ENCODE results near the gene DHX38.

Gene DHX38

GRCh38 chr16:72123426-72123825, 29.8 kb downstream of the DHX38 start:
- no peak for DNase-seq

DNA sequence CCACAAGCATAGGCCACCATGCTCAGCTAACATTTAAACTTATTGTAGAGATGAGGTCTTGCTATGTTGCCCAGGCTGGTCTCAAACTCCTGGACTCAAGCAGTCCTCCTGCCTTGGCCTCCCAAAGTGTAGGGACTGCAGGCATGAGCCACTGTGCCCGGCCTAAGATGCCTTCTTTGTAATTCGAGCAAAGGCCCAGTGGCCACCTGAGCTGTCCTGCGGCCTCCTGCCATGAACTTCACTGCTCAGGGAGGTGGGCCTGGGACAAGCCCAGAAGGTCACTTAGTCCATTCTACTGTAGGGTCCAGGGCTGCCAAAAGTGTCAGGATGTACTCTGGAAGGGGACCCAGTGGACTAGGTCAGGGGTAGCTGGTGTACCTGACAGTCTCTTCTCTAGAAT, 30.5 kb downstream of the DHX38 start:
- no peak for DNase-seq

- DNase-seq, result peak; percentile 20
Measured at GRCh38 chr16:72124761-72125634, 31.4 kb downstream of the DHX38 start.

- no peak for DNase-seq
Measured at GRCh38 chr16:72125635-72126428, 32.2 kb downstream of the DHX38 start.

- DNase-seq, result no peak
Measured at GRCh38 chr16:72126429-72126765, 32.8 kb downstream of the DHX38 start.

- DNase-seq, result no peak
Measured at GRCh38 chr16:72128701-72129100, 35.1 kb downstream of the DHX38 start.

DNA sequence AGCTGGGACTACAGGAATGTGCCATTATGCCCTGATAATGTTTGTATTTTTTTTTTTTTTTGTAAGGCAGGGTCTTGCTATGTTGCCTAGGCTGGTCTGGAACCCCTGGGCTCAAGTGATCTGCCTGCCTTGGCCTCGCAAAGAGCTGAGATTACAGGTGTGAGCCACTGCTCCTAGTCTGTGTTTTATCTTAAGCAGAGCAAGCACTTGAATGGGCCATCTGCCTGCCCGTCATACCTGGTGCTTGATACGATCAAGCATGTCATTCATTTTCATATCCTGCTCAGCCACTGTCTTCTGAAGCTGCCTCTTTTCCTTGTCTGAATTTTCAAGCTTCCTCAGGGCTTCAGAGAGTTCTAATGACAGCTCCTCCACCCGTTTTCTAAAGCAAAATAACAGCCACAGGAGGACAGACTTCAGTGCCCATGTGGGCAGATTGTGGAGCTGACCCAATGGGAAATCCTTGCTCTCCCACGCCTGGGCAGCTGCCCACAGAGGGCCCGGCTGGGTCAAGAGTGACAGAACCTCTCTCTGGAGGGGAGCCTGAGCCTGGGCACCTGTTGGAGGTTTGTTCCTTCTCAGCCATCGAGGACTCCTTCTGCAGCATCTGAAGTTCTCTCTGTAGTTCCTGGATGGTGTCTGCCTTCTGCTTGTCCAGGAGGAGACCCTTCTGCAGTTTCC, 36.5 kb downstream of the DHX38 start:
- DNase-seq, result no peak

GRCh38 chr16:72131036-72131435, 37.4 kb downstream of the DHX38 start:
- DNase-seq, result no peak

DNA sequence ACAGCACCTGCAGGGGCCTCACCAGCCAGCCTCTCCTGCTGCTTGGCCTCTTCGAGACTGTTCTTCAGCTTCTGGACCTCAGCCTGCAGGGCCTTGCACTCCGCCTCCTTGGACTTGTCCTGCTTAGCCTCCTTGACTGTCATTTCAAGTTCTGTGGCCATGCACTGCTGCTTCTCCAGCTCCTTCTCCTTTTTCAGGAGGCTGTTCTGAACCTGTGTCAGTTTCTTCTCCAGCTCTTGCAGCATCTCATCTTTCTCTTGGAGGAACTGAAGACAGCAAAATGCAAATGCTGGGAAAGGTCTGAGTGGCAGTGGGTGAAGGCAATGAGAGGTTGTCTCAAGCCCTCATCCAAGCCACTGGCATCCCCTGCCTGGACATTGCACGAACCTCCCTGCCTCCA, 39.1 kb downstream of the DHX38 start:
- DNase-seq, result no peak

DNA sequence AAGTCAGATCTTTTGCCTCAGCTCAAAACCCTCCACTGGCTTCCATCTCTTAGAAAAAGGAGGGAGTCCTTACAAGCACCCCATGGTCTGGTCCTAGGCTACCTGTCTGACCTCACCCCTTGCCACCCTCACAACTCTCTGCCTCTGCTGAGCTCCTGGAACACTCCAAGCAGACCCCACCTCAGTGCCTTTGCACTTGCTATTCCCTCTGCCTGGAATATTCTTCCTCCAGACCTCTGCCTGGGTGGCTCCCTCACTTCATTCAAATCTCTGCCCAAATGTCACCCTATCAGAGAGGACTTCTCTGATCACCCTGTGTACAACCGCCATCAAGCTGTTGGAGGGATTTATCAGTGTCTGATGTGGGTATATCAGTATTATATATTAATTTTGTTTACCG, 40.9 kb downstream of the DHX38 start:
- DNase-seq, result no peak

DNA sequence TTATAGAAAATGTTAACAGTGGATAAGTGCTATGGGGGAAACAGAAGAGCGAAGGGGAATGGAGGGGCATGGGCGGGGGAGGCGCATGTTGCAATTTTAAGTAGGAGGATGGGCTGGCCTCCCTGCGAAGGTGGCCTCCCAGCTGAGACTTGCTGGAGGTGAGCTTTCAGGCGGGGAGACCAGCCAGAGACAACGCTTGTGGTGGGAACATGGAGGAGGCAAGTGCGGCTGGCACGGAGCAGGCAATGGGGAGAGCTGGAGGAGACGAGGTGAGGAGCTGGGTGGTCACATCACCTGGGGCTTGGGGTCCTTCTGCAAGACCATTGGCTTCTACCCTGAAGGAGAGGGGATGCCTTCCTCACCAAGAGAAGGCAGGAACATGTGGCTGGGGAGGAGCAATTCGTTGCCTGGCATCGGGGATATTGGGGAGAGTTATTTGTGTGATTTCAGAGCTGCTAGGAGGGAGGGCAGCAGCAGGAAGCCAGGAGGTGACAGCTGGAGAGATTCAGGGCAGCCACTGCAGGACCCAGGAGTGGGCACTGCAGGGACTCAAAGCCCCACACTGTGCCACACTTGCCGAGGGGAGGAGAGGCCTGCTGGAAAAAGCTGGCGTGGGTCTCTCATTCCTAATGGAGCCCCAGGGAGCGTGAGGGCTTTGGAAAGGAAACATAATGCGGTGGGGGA, 43.9 kb downstream of the DHX38 start:
- DNase-seq, result no peak

GRCh38 chr16:72138064-72138572, 44.5 kb downstream of the DHX38 start:
- no peak for DNase-seq

GRCh38 chr16:72139908-72140307, 46.3 kb downstream of the DHX38 start:
- no peak for DNase-seq

DNA sequence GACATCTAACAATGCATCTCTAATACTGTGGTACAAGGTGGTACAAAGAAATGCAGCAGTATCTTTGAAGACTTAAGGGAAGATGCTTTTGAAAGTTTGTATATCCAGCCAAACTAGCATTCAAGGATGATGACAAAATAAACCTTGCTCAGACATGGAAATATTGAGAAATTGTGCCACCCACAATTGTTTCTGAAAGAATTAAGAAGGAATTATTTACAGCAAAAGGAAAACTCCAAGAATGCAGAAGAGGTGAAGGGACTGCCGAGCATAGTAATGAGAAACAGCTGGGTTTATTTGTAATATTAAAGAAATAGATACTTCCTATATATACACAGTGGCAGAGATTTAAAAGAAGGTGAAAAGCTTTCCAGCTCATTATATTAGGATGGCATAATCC, 48.8 kb downstream of the DHX38 start:
- no peak for DNase-seq

- DNase-seq, result no peak
Measured at GRCh38 chr16:72149676-72150464, 56.2 kb downstream of the DHX38 start.

DNA sequence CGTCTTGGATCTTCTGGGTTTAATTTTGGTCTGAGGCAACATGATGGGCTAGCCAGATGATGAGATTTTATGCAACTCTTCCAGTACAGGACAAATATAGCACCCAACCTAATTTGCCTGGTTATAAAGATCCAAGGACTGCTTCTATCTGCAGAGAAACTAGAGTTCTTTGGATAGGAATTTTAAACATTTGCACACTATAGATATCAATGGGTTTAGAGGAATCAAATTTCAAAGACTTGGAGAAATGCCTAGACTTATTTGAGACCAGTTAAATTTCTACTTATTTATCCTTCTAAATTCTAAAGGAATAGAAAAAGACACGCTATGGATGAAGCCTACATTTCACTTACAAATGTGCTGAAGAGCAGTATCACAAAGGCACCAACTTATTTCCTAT, 65.7 kb downstream of the DHX38 start:
- no peak for DNase-seq

- DNase-seq, result no peak
Measured at GRCh38 chr16:72159801-72160200, 66.2 kb downstream of the DHX38 start.

GRCh38 chr16:72162105-72162692, 68.6 kb downstream of the DHX38 start:
- DNase-seq, result no peak
